GM18502 (cell line): ENCODE data around the gene STX8.
"Not testable (repeated sequence)": the region's sequence is repeated elsewhere in the genome, so short reads cannot be mapped to it uniquely, and the experiment has no call there.

Experiments used
- ATAC-seq: cut with Tn5 transposase; IDR thresholded peaks from one replicate; pipeline ENCODE4 v1.9.1; 2021; ENCODE audit warnings: mild to moderate bottlenecking; ENCODE audit not compliant: unreplicated experiment, poor library complexity

STX8 gene

GRCh38 chr17:9408868-9409829, 166.5 kb downstream of the STX8 start:
- no peak for ATAC-seq

- no peak for ATAC-seq
Measured at GRCh38 chr17:9408381-9408780, 167.2 kb downstream of the STX8 start.

GRCh38 chr17:9406046-9406606, 169.5 kb downstream of the STX8 start:
- ATAC-seq: no peak

- ATAC-seq: no peak
Measured at GRCh38 chr17:9403257-9403656, 172.4 kb downstream of the STX8 start.

- no peak for ATAC-seq
Measured at GRCh38 chr17:9402590-9403199, 172.9 kb downstream of the STX8 start.

GRCh38 chr17:9401434-9401833, 174.2 kb downstream of the STX8 start:
- no peak for ATAC-seq

GRCh38 chr17:9389111-9389527, 186.5 kb downstream of the STX8 start:
- peak; percentile 88 for ATAC-seq

GRCh38 chr17:9386401-9386800, 189.2 kb downstream of the STX8 start:
- ATAC-seq: no peak

GRCh38 chr17:9383826-9384225, 191.8 kb downstream of the STX8 start:
- ATAC-seq: no peak

GRCh38 chr17:9382626-9383025, 193.0 kb downstream of the STX8 start:
- ATAC-seq: no peak

GRCh38 chr17:9381068-9381467, 194.6 kb downstream of the STX8 start:
- ATAC-seq: no peak

GRCh38 chr17:9380361-9380760, 195.3 kb downstream of the STX8 start:
- no peak for ATAC-seq

GRCh38 chr17:9376177-9376576, 199.4 kb downstream of the STX8 start:
- ATAC-seq: not testable (repeated sequence)

GRCh38 chr17:9371019-9371418, 204.6 kb downstream of the STX8 start:
- ATAC-seq: no peak

GRCh38 chr17:9370467-9370866, 205.2 kb downstream of the STX8 start:
- no peak for ATAC-seq

- ATAC-seq: no peak
Measured at GRCh38 chr17:9368631-9369030, 207.0 kb downstream of the STX8 start.

GRCh38 chr17:9367156-9367555, 208.5 kb downstream of the STX8 start:
- no peak for ATAC-seq

GRCh38 chr17:9364837-9365430, 210.7 kb downstream of the STX8 start:
- no peak for ATAC-seq

- ATAC-seq: no peak
Measured at GRCh38 chr17:9363440-9364350, 211.9 kb downstream of the STX8 start.
